Measurements from ENCODE around the gene ARHGAP31. TPM values are rescaled to one million over a fixed set of nuclear protein-coding genes. Genes with fewer than 3 reads are reported as not detected.
A peak's percentile ranks its signal among the peaks of the same experiment; 100 is the strongest.

Gene ARHGAP31
- total RNA-seq, 2 donors from 2014 or later = 22.5 to 64.6 TPM

- no peak for DNase-seq (ENCODE audit: low spot score)
- no peak overlapping the region for H3K4me3 Mint-ChIP-seq
- H3K27me3 Mint-ChIP-seq = no peaks in the 10 kb centered on the region
- H3K4me1 Mint-ChIP-seq (ENCODE audit: low read depth in 2 of 2) = peaks cover 11 to 14% of the 10 kb centered on the region in 2 donors
- peaks cover 5% of the 10 kb centered on the region for H3K36me3 Mint-ChIP-seq
- no peak for ATAC-seq
- H3K9me3 Mint-ChIP-seq = no peaks in the 10 kb centered on the region
- H3K27ac Mint-ChIP-seq = no peak overlapping the region
These were observed 149.0 kb downstream of the ARHGAP31 start for GRCh38 chr3:119443179-119443578.

- Mint-ChIP-seq H3K4me3 (no peak overlapping the region), H3K27ac (no peak overlapping the region), H3K4me1 (ENCODE audit: low read depth in 2 of 2) (peaks cover 5 to 10% of the 10 kb centered on the region in 2 donors), H3K27me3 (no peaks in the 10 kb centered on the region), H3K9me3 (no peaks in the 10 kb centered on the region), H3K36me3 (peaks cover 5% of the 10 kb centered on the region)
- ATAC-seq = peak in 1 of 2 donors; percentile 58
- DNase-seq (ENCODE audit: low spot score) = no peak
These were observed 150.4 kb downstream of the ARHGAP31 start for GRCh38 chr3:119444590-119444989.

DNA sequence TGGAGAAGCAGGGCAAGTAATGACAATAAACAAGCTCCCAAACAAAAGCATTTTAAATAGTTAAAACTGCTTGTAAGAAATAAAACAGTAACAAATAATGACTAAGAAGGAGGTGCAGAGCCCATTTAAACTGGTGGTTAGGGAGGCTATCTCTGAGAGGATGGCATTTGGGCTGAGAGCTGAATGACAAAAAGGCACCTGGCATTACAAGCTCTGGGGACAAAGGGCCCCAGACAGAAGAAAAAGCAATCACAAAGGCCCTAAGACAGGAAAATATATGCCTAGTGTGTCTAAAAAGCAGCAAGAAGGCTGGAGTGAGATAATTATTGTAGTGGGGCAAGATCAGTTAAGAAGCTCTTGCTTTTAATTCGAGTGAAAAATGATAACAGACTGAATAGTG, 159.6 kb downstream of the ARHGAP31 start:
- Mint-ChIP-seq H3K36me3 (peaks cover 27% of the 10 kb centered on the region), H3K4me3 (no peak overlapping the region), H3K4me1 (ENCODE audit: low read depth in 2 of 2) (peaks cover 14 to 21% of the 10 kb centered on the region in 2 donors), H3K27me3 (no peaks in the 10 kb centered on the region), H3K27ac (peak overlapping the region; percentile 14 to 29), H3K9me3 (no peaks in the 10 kb centered on the region)
- ATAC-seq (no peak), DNase-seq (ENCODE audit: low spot score) (no peak)

- Mint-ChIP-seq H3K36me3 (peaks cover 38% of the 10 kb centered on the region), H3K4me1 (ENCODE audit: low read depth in 2 of 2) (peaks cover 32 to 35% of the 10 kb centered on the region in 2 donors), H3K27ac (no peak overlapping the region), H3K4me3 (no peak overlapping the region), H3K27me3 (no peaks in the 10 kb centered on the region), H3K9me3 (no peaks in the 10 kb centered on the region)
- DNase-seq (ENCODE audit: low spot score) = no peak
- ATAC-seq = no peak
These were observed 162.3 kb downstream of the ARHGAP31 start for GRCh38 chr3:119456469-119456868.

DNA sequence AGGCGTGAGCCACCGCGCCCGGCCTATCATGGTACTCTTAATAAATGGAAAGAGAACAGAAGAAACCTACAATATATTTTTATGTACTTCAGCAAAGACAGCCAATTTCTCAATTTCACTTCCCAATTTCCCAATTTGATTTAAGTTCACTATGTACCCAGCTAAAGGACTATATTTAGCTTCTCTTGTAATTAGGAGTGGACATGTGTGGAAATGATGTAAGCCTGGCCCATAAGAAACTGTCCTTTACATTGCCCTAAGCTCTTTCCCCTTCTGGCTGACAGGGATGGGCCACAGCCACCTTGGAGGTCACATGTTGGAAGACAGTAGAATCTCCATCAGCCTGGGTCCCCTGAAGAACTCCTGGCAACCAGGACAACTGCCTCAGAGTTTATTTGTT, 163.1 kb downstream of the ARHGAP31 start:
- DNase-seq (ENCODE audit: low spot score) (no peak), ATAC-seq (no peak)
- Mint-ChIP-seq H3K27me3 (no peaks in the 10 kb centered on the region), H3K4me3 (no peak overlapping the region), H3K4me1 (ENCODE audit: low read depth in 2 of 2) (peaks cover 36 to 38% of the 10 kb centered on the region in 2 donors), H3K9me3 (no peaks in the 10 kb centered on the region), H3K27ac (no peak overlapping the region), H3K36me3 (peaks cover 38% of the 10 kb centered on the region)

GRCh38 chr3:119463171-119464169, 169.3 kb downstream of the ARHGAP31 start, which contains the start of gene TMEM39A:
TMEM39A (minus strand) TSS chr3:119463615; CDS start chr3:119462074, 1,541 bp downstream.
- H3K36me3 Mint-ChIP-seq = peaks cover 20% of the 10 kb centered on the region

DNA sequence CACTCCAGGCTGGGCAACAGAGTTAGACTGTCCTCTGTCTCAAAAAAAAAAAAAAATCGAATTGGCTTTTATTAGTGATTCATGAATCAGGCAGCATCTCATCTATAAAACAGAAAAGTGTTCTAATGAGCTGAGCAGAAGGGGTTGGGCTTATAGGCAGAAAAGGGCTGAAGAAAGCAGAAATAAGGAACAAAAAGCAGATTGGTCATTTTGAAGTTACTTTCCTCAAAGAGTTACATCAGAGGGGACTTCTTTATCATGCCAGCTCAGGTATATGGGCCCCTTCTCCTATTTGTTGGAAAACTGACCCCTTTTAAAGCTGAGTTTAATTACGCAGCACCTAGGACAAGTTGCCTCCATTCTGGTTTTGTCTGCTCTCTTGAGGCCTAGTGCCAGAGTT, 173.9 kb downstream of the ARHGAP31 start:
- no peak for ATAC-seq
- Mint-ChIP-seq H3K36me3 (peaks cover 13% of the 10 kb centered on the region), H3K4me1 (ENCODE audit: low read depth in 2 of 2) (peaks cover 43 to 44% of the 10 kb centered on the region in 2 donors), H3K27me3 (no peaks in the 10 kb centered on the region), H3K9me3 (no peaks in the 10 kb centered on the region), H3K27ac (peak overlapping the region; percentile 80 to 87), H3K4me3 (peak overlapping the region; percentile 88)
- no peak for DNase-seq (ENCODE audit: low spot score)

More at GRCh38 chr3:119463171-119464169, 169.3 kb downstream of the ARHGAP31 start, which contains the start of gene TMEM39A:
- Mint-ChIP-seq H3K27ac (peak within 1 kb of the TSS; percentile 94 to 98), H3K4me3 (peak within 1 kb of the TSS; percentile 89), H3K4me1 (ENCODE audit: low read depth in 2 of 2) (peaks cover 39 to 48% of the 10 kb centered on the region in 2 donors), H3K9me3 (no peaks in the 10 kb centered on the region), H3K27me3 (no peaks in the 10 kb centered on the region)
- ATAC-seq = peak; percentile 94 to 97
- peak; percentile 100 for DNase-seq (ENCODE audit: low spot score)

DNA sequence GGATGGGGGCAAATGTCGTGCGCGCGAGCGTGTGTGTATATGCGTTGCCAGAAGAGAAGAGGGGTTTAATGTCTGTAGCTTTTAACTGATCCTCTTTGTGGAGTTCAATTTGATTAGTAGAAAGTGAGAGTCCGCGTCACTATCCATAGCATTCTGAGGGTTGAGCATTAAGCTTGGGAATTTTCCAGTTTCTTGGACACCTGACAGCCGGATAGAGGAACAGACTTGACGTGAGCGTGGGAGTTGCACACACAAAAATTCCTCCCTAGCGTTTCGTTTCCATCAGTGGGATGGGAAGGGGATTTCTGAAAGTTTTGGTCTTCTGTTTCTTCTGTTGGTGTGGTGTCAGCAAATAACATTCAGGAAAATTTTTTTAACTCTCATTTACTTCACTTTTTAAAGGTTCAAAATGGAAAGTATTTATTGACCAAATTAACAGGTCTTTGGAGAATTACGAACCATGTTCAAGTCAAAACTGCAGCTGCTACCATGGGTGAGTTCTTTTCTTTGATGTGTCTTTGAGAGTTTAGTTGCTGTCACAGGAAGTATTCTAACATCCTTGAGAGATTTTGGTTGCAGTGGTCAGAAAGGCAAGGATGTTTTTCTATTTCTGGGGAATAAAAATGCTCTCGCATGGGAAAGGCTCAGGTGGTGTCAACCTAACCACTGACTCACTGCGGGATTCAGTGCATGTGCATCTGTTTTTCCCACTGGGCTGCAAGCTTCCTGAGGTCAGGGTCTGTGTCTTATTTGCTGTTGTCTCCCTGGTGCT, 175.4 kb downstream of the ARHGAP31 start:
- Mint-ChIP-seq H3K9me3 (no peaks in the 10 kb centered on the region), H3K4me1 (ENCODE audit: low read depth in 2 of 2) (peaks cover 34% of the 10 kb centered on the region in 2 donors), H3K36me3 (peaks cover 12% of the 10 kb centered on the region), H3K27ac (peak overlapping the region; percentile 80 to 87), H3K27me3 (no peaks in the 10 kb centered on the region), H3K4me3 (peak overlapping the region; percentile 88)
- ATAC-seq (no peak), DNase-seq (ENCODE audit: low spot score) (no peak)

Other genes with a start within 250 kb of the ARHGAP31 start
- gene TEX55, start 148.2 kb upstream of the ARHGAP31 start, total RNA-seq = not detected
- gene UPK1B, start 120.8 kb upstream of the ARHGAP31 start, total RNA-seq = not detected
- gene B4GALT4, start 53.5 kb upstream of the ARHGAP31 start, total RNA-seq = 10 to 100 TPM; 34.3 to 38.4 TPM
- 10 to 100 TPM; 66.6 to 71.5 TPM for gene TMEM39A, start 169.2 kb downstream of the ARHGAP31 start, total RNA-seq
- 10 to 100 TPM; 21.4 to 38.5 TPM for gene POGLUT1, start 174.6 kb downstream of the ARHGAP31 start, total RNA-seq
- gene TIMMDC1, start 204.2 kb downstream of the ARHGAP31 start, total RNA-seq = 10 to 100 TPM; 91.0 to 94.0 TPM